ENCODE measurements around the gene TNNC1. TPM values are rescaled to one million over a fixed set of nuclear protein-coding genes. Genes with fewer than 3 reads are reported as not detected.

Gene TNNC1
- total RNA-seq, 2 experiments from 2014 or later, result 0.57 to 3.2 TPM

- Histone ChIP-seq H3K36me3 (ENCODE audit: insufficient read depth, low read length) (peaks cover 78% of the 10 kb centered on the region), H3K4me3 (ENCODE audit: low read depth, low read length, poor library complexity, severe bottlenecking) (no peak overlapping the region)
Measured at GRCh38 chr3:52479877-52480575, 26.2 kb upstream of the TNNC1 start.

GRCh38 chr3:52479037-52479876, 25.4 kb upstream of the TNNC1 start:
- ChIA-PET POLR2A (no interaction called here), CTCF (ENCODE audit: unreplicated experiment) (no interaction called here)
- no TSS peak for BruUV-seq (replicated peaks)

More at GRCh38 chr3:52479877-52480575, 26.2 kb upstream of the TNNC1 start:
- DNase-seq (ENCODE audit: low spot score), result no peak
- intact Hi-C loops (cut with micrococcal nuclease; ENCODE audit: unreplicated experiment), result no loop called here
- no peaks in the 10 kb centered on the region for H3K9me2 ChIP-seq (ENCODE audit: insufficient read depth, low read length)
- H4K20me1 ChIP-seq (ENCODE audit: insufficient read depth, low read length), result no peaks in the 10 kb centered on the region
- no peaks in the 10 kb centered on the region for H3K9me3 ChIP-seq (ENCODE audit: low read length)
- no TSS peak for BruUV-seq (replicated peaks)
- no peak overlapping the region for H2AFZ ChIP-seq (ENCODE audit: low read length)
- no peak overlapping the region for H3K27ac ChIP-seq (ENCODE audit: low read depth, low read length, poor library complexity, severe bottlenecking)
- no peaks in the 10 kb centered on the region for H3K4me1 ChIP-seq (ENCODE audit: insufficient read depth, low read length, poor library complexity, severe bottlenecking)
- no peak overlapping the region for H3K4me2 ChIP-seq (ENCODE audit: low read length)
- no peak for TF ChIP-seq CTCF (conservative IDR thresholded peaks at IDR 0.05; ENCODE audit: low read length)
- TF ChIP-seq EZH2phosphoT487 (IDR thresholded peaks at IDR 0.05; ENCODE audit: borderline replicate concordance, low read depth, low read length), result no peak
- ChIA-PET CTCF (ENCODE audit: unreplicated experiment) (no interaction called here), POLR2A (no interaction called here)
- no peaks in the 10 kb centered on the region for H3K79me2 ChIP-seq (ENCODE audit: insufficient read depth, low read depth, low read length)

More at GRCh38 chr3:52479037-52479876, 25.4 kb upstream of the TNNC1 start:
- Histone ChIP-seq H4K20me1 (ENCODE audit: insufficient read depth, low read length) (no peaks in the 10 kb centered on the region), H3K4me3 (ENCODE audit: low read depth, low read length, poor library complexity, severe bottlenecking) (no peak overlapping the region), H3K4me1 (ENCODE audit: insufficient read depth, low read length, poor library complexity, severe bottlenecking) (no peaks in the 10 kb centered on the region), H3K27ac (ENCODE audit: low read depth, low read length, poor library complexity, severe bottlenecking) (no peak overlapping the region), H2AFZ (ENCODE audit: low read length) (no peak overlapping the region), H3K9me2 (ENCODE audit: insufficient read depth, low read length) (no peaks in the 10 kb centered on the region), H3K9me3 (ENCODE audit: low read length) (no peaks in the 10 kb centered on the region), H3K4me2 (ENCODE audit: low read length) (no peak overlapping the region), H3K36me3 (ENCODE audit: insufficient read depth, low read length) (peaks cover 84% of the 10 kb centered on the region), H3K79me2 (ENCODE audit: insufficient read depth, low read depth, low read length) (no peaks in the 10 kb centered on the region)
- DNase-seq (ENCODE audit: low spot score), result no peak
- intact Hi-C loops (cut with micrococcal nuclease; ENCODE audit: unreplicated experiment), result no loop called here
- no peak for TF ChIP-seq EZH2phosphoT487 (IDR thresholded peaks at IDR 0.05; ENCODE audit: borderline replicate concordance, low read depth, low read length)
- no peak for TF ChIP-seq CTCF (conservative IDR thresholded peaks at IDR 0.05; ENCODE audit: low read length)
